Measurements from ENCODE around the gene PGLYRP4. TPM values are rescaled to one million over a fixed set of nuclear protein-coding genes. Genes with fewer than 3 reads are reported as not detected.

The PGLYRP4 gene
- total RNA-seq, 2 experiments from 2014 or later, result not detected

- ChIA-PET POLR2A (no interaction called here), CTCF (no interaction called here)
Measured at GRCh38 chr1:153379591-153379990, 30.9 kb upstream of the PGLYRP4 start.

GRCh38 chr1:153375511-153375910, 26.9 kb upstream of the PGLYRP4 start, which contains the start of gene S100A12:
TSS of gene S100A12 (minus strand) at chr1:153375621. CDS start at chr1:153374592, 1,029 bp downstream.
- POLR2A ChIA-PET, result no interaction called here
- CTCF ChIA-PET, result no interaction called here

GRCh38 chr1:153374071-153374470, 25.4 kb upstream of the PGLYRP4 start:
- ChIA-PET POLR2A (no interaction called here), CTCF (no interaction called here)

GRCh38 chr1:153372571-153372970, 23.9 kb upstream of the PGLYRP4 start:
- CTCF ChIA-PET, result no interaction called here
- POLR2A ChIA-PET, result no interaction called here

GRCh38 chr1:153371231-153371630, 22.6 kb upstream of the PGLYRP4 start:
- CTCF ChIA-PET, result no interaction called here
- POLR2A ChIA-PET, result no interaction called here

- POLR2A ChIA-PET, result no interaction called here
- CTCF ChIA-PET, result no interaction called here
Measured at GRCh38 chr1:153370146-153370545, 21.5 kb upstream of the PGLYRP4 start.

- CTCF ChIA-PET, result no interaction called here
- POLR2A ChIA-PET, result no interaction called here
Measured at GRCh38 chr1:153368495-153368894, 19.9 kb upstream of the PGLYRP4 start.

GRCh38 chr1:153367090-153367489, 18.4 kb upstream of the PGLYRP4 start:
- CTCF ChIA-PET, result no interaction called here
- POLR2A ChIA-PET, result no interaction called here

- ChIA-PET CTCF (no interaction called here), POLR2A (no interaction called here)
Measured at GRCh38 chr1:153366261-153366660, 17.6 kb upstream of the PGLYRP4 start.

GRCh38 chr1:153365696-153366095, 17.1 kb upstream of the PGLYRP4 start:
- ChIA-PET CTCF (no interaction called here), POLR2A (no interaction called here)

GRCh38 chr1:153364766-153365666, 16.4 kb upstream of the PGLYRP4 start:
- POLR2A ChIA-PET, result no interaction called here
- CTCF ChIA-PET, result interaction anchor here (1.4 kb wide), 1 partner anchor 12 kb away, joined by 4 read pairs; no protein-coding TSS in a partner anchor

GRCh38 chr1:153364156-153364555, 15.5 kb upstream of the PGLYRP4 start:
- ChIA-PET CTCF (interaction anchor here (1.4 kb wide), 1 partner anchor 11 kb away, joined by 4 read pairs; no protein-coding TSS in a partner anchor), POLR2A (no interaction called here)

GRCh38 chr1:153363641-153364040, 15.0 kb upstream of the PGLYRP4 start:
- ChIA-PET POLR2A (no interaction called here), CTCF (no interaction called here)

GRCh38 chr1:153362187-153362775, 13.6 kb upstream of the PGLYRP4 start:
- ChIA-PET CTCF (interaction anchor here (1.2 kb wide), 2 partner anchors 9 to 133 kb away, joined by 3 to 4 read pairs; no protein-coding TSS in a partner anchor), POLR2A (no interaction called here)

- CTCF ChIA-PET, result interaction anchor here (1.2 kb wide), 2 partner anchors 8 to 133 kb away, joined by 3 to 4 read pairs; no protein-coding TSS in a partner anchor
- POLR2A ChIA-PET, result no interaction called here
Measured at GRCh38 chr1:153361480-153362109, 13.0 kb upstream of the PGLYRP4 start.

- CTCF ChIA-PET, result interaction anchor here (1.2 kb wide), 1 partner anchor 134 kb away, joined by 3 read pairs; no protein-coding TSS in a partner anchor
- POLR2A ChIA-PET, result no interaction called here
Measured at GRCh38 chr1:153360592-153361479, 12.2 kb upstream of the PGLYRP4 start.

GRCh38 chr1:153360190-153360589, 11.5 kb upstream of the PGLYRP4 start:
- ChIA-PET POLR2A (no interaction called here), CTCF (no interaction called here)

GRCh38 chr1:153359241-153359640, 10.6 kb upstream of the PGLYRP4 start:
- ChIA-PET CTCF (no interaction called here), POLR2A (no interaction called here)

GRCh38 chr1:153358691-153358975, 10.0 kb upstream of the PGLYRP4 start:
- ChIA-PET POLR2A (no interaction called here), CTCF (interaction anchor here (2.2 kb wide), 1 partner anchor 136 kb away, joined by 8 read pairs; no protein-coding TSS in a partner anchor)

Data from activated CD8-positive, alpha-beta memory T cell treated with anti-CD3 and anti-CD28 coated beads for 36 hours (primary cell).